HG03097 (cell line): ENCODE results near the gene TMEM53.
"Not testable (repeated sequence)": the region's sequence is repeated elsewhere in the genome, so short reads cannot be mapped to it uniquely, and the experiment has no call there.

Source experiments
- ATAC-seq: cut with Tn5 transposase; IDR thresholded peaks from one replicate; pipeline ENCODE4 v1.9.1; 2021; ENCODE audit not compliant: unreplicated experiment, low FRiP score

The TMEM53 gene

DNA sequence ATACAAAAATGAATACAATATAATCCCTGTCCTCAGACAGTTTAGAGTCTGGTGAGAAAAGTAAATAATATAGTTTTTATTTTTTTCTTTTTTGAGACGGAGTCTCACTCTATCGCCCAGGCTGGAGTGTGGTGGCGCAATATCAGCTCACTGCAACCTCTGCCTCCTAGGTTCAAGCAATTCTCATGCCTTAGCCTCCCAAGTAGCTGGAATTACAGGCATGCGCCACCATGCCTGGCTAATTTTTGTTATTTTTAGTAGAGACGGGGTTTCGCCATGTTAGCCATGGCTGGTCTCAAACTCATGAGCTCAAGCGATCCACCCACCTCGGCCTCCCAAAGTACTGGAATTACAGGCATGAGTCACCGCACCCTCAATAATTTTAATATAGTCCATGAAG is 25.1 kb upstream of the TMEM53 start:
- not testable (repeated sequence) for ATAC-seq

DNA sequence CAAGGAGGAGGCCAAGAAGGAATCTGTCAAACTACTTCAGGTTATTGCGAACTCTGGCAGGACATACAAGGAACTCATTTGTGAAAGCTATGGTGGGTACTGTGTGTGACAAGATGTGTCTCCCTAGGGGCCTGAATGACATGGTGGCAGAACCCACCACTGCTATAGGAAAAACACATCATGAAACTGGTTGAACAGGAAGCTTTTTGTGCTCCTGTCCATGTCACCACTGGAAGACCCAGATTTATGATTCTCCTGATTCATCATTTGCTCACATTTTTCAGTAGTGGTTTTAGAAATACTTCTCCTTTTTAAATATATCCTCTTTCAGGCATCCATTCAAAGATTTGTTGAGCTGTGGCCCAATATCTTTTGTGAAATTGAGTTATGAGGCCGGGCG is 23.9 kb upstream of the TMEM53 start:
- ATAC-seq: no peak

DNA sequence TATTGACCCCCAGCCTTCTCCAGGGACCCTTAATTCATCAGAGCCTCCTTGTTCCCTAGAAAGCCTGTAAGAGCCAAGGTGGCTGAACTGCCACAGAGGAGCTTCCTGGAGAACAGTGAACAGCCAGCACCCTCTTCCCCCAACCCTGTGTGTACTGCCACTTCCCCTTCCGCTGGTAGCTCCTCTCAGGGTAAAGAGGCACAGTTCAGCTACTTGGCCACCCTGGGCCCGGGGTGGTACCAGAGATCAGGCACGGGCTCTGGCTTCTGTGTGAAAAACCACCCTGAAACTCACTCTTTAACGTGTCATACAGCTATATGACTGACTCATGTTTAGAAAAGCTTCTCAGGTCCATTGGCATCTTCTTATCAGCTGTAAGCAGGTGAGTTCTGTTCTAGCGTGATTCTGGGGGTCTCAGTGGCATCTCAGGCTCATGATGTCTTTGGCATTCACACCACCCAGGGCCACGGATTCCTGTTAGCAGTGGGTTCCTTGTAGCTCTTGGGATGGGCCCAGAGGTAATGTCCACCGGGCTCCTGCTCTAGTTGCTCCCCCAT is 22.6 kb upstream of the TMEM53 start:
- ATAC-seq: no peak

DNA sequence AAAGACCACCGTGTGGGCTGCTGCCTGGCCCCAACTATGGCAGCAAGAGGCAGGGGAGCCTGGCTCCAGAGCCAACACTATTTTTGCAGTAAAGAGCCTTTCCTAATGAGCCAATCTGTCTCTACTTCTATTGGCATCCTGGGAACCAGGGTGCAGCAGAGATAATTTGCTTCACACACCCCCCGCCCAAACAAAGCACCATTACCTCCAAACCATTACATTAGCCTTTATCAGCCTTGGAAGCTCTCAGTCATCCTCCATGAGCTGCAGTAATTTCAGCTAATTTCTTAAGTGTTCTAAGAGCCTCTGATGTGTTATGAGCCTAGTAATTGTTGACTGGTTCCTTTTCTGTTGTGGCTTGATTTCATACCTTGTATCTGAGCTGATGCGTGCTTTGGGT is 21.8 kb upstream of the TMEM53 start:
- ATAC-seq: no peak

DNA sequence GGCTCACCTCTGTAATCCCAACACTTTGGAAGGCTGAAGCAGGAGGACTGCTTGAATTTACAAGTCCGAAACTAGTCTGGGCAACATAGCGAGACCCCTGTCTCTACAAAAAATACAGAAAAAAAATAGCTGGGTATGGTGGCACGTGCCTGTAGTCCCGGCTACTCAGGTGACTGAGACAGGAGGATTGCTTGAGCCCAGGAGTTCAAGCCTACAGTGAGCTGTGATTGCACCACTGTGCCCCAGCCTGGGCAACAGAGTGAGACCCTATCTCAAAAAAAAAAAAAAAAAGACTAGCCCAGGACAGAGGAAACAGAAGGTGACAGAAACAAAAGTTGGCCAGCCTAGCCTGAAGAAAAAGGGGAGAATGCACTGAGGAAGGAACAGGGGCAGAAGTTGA is 21.4 kb upstream of the TMEM53 start:
- no peak for ATAC-seq

DNA sequence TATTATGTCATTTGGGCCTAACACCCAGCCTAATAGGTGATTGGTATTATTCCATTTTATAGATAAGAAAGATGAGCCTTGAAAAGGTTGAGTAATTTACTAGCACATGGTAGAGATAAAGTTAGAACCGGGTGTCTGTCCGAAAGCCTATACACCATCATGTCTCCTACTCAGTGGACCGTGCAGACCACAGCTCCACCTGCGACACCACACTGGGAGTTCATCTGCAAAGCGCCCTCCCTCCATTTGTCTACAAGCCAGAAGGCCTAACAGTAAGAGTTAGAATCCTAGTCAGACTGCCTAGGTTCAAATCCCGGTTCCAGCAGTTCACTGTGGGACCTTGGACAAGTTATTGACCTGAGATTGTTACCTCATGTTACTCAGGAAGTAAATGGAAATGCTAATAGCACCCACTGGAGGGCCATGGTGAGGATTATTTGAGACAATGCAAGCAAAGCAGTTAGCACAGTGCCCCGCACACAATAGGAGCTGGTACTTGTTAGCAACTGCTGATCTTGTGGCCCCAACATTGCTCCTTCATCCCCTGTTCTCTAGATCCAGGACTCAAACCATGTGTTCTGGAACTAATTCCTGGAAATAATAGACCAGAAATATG is 20.7 kb upstream of the TMEM53 start:
- ATAC-seq: no peak

DNA sequence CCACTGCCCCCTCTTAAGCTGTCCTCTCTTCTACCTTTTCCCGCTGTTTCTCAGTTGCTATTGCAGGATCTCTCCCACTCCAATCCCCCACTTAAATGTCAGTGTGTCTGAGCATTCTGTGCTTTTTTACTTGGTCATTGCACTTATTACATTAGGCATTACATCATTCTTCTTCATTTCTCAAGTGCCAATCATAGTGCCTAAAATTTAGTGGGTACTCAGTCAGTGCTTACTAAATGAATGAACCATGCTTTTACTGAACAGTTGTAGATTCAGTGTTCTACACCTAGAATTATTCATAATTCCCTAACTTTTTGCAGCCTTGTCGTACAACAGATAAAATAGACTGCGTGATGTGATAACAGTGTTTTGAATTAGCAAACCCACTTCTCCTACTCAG is 19.6 kb upstream of the TMEM53 start:
- no peak for ATAC-seq

DNA sequence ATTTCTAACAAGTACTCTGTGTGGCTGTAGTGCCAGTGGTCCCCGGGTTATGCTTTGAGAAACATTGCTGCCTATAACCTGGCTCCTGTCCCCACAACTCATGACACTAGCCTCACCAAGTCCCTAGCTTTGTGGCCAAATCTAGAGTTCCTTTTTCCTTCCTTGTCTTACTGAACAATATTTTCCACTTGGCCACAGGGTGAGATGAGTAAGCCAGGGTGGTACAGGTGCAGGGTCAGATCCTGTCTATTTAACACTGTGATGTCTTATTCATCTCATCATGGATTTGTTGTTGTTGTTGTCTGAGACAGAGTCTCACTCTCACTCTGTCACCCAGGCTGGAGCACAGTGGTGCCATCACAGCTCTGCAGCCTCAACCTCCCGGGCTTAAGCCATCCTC is 18.9 kb upstream of the TMEM53 start:
- no peak for ATAC-seq

DNA sequence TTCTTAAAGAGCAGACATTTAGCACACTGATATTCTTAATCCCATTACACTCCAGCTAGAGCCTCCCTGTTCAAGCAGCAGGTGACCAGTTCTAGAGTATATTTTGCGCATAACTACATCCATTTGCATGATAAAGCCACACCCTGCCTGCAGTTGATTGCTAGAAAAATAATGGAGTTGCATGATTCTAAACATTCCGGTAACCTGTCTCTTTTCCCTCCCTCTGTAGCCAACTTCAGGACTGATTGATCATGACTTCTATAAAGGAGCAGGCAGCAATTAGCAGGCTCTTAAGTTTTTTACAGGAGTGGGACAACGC is 15.1 kb upstream of the TMEM53 start:
- ATAC-seq: no peak

DNA sequence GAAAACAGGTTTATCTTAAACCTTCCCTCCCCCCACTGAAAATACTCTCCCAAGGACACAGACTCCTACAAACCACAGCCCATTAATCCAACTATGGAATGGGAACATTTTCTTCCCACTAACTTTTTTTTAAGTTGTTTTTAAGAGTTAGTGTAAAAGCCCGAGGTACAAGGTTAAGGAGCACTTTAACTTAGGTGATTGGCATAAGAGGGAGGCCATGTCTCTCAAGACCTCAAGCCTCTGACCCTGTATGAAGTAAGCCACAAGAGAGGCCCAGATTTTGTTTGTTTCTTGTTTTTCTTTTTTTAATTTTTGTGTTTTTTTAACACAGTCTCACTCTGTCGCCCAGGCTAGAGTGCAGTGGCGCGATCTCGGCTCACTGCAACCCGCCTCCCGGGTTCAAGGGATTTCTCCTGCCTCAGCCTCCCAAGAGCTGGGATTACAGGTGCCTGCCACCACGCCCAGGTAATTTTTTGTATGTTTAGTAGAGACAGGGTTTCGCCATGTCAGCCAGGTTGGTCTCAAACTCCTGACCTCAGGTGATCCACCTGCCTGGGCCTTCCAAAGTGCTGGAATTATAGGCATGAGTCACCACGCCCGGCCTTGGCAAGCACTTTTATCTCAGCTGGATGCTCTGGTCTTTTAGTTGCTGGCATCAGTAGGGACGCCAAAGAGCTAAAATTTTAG is 14.6 kb upstream of the TMEM53 start:
- ATAC-seq: no peak

DNA sequence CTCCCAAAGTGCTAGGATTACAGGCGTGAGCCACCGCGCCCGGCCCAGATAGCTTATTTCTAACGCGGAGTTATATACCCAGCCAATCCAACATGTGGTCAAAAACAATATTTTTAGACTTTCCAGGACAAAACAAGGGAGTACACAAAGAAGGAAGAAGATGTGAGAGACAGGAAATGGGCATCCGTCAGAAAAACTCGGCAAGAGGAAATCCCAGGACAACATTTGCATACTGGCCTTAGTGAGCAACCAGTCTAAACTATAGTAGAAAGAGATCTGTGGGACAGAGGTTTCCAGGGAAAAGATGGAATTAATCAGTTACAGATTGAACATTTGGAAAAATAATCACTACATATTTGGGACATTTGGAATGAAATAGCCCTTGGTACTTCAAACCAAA is 11.6 kb upstream of the TMEM53 start:
- ATAC-seq: no peak

DNA sequence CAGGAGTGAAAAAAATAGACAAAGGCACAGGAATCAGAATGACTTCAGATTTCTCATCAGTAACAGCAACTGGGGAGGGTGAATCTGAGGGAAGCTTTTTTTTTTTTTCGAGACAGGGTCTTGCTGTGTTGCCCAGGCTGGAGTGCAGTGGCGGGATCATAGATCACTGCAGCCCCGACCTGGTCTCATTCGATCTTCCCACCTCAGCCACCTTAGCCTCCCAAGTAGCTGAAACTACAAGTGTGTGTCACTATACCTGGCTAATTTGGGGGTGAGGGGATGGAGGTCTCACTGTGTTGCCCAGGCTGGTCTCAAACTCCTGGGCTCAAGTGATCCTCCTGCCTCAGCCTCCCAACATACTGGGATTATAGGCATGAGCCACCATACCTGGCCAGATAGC is 10.9 kb upstream of the TMEM53 start:
- no peak for ATAC-seq

DNA sequence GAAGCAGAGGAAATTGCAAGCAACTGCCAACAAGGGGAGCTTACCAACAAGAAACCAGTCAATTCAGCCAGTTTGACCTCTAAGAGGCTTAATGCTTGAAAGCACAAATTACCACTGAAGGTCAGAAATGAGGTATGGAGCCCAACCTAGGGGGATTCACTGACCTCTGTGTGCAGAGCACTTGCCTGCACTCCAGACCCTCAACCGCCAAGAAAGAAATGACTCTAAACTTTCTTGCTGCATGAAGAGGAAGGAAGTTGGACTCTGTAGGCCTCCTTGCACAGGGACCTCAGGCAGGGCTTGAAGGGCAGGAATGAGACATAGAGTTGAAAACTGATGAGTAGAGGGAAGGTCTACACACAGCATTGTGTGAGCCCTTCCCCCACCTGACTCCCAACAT is 10.2 kb upstream of the TMEM53 start:
- ATAC-seq: no peak

DNA sequence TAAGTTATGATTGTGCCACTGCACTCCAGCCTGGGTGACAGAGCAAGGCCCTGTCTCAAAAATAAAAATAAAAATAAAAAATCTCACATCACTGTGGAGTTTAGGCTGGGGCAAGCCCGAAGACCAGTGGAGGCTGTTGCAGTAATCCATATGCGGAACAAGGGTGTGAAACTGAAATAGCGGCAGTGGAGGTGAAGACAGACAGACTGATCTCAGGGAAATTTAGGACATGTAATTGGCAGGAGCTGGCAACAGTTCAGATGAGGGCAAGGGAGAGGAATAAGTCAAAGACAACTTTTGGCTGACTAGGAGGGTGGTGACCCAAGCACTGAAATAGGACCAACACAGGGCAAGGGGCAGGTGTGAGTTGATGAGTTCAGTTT is 8.6 kb upstream of the TMEM53 start:
- ATAC-seq: no peak

DNA sequence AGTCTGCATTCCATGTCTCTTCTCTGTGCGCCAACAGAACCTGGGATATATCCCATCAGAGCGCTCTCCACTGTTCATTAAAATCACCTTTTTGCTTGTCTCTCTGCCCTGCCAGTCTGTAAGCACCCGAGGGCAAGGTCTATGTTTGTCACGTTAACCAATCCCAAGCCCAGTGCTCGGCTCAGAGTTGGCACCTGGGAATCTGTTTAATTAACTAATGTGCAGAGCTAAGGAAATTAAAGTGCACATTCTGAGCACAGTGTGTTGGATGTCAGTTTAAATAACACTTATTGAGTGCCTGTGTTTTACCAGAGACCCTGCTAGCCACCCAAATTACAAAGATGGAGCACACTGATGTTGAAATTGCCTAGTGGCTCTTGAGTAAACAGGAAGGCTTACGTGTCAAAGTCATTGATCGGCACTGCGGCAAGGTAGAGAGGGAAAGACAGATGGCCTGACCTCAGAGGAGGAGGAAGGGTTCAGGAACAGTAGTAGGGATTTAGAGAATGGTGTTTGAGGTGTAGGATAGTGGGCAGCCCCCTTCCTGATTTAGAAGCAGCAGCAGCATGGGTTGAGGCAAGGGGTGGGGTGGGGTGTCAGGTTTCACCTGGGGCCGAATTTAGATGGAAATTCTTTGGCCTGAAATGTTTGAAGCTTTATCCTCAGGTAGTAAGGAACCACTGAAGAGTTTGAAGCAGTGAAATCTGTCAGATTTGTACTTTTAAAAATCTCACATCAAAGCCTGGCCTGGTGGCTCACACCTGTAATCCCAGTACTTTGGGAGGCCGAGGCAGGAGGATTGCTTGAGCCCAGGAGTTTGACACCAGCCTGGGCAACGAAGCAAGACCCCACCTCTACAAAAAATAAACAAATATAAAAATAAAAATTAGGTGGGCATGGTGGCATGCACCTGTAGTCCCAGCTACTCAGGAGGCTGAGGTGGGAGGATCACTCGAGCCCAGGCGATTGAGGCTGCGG is 7.9 kb upstream of the TMEM53 start:
- no peak for ATAC-seq

DNA sequence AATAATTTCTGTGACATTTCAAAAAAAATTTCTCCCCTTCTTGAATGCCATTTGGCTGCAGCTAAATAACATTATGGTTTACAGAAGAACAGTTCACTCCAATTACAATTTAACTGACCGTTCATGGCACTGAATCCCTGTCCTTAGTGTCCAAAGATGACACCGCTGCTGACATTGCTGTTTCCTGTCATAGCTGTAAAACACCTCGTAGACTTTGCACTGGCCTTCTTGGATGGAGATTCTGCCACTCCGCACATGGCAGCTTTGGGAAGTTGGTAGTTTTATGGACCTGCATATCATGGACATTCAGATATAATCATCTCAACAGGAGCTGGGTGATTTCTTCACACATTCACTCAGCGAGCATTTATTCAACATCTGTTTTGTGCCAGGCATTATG is 5.2 kb upstream of the TMEM53 start:
- ATAC-seq: no peak

DNA sequence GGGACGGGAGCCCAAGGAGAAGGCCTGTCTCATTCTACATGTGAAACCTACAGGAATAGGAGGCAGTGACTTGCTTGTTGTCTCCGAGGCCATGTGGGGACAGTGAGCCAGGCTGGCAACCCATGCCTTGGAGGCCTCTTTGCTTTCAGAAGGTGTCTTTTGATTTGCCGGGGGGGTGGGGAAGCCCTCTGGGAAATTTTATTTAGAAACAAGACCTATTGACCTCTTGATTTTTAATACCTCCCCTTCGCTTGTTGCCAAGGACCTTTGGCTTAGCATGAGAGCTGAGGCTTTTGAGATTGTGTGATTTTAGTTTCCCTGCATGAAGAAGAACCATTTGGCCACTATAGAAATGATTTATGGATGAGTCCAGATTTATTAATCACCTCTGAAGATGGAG is 4.3 kb upstream of the TMEM53 start:
- no peak for ATAC-seq

DNA sequence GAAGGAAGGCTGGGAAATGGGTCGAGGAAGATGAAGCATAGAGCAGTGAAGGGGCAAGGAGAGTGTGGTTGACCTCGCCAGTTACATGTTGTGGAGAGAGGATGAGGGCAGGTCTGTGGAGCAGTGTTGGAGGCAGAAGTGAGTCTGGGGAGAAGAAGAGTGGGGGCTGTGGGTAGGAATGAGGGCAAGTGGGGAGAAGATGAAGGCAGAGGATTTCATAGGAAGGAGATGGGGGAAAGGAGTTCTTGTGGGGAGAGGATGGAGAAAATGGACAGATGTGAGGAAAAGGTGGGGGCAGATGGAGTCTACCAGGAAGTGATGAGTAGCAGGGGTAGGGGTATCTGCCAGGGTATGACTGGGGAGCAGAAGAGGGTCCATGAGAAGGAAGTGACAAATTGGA is 3.8 kb upstream of the TMEM53 start:
- ATAC-seq: no peak

DNA sequence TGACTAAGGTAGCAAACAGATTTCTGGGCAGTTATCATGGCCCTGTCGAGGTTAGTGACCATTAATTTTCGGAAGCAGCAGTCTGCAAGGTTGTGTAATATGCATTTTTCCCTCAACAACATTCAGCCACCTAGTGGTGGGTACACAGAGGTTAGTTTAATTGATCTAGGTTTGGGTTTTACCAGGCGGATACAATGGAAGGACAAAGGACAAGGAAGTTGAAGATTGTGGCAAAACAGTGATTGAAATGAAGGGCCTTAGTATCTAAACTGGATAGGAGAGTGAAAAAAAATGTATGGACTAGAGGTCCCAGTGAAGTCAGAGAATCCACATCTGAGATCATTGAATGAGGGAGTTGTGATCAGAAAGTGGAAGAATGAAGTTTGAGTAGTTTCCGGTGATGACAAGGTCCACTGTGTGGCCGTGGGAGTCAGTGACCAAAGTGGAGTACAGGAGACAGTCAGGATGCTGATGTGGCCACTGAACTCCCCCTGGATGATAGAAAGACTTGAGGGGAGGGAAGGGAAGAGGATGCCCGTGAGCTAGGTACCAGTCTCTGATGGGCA is 3.0 kb upstream of the TMEM53 start:
- ATAC-seq: no peak

DNA sequence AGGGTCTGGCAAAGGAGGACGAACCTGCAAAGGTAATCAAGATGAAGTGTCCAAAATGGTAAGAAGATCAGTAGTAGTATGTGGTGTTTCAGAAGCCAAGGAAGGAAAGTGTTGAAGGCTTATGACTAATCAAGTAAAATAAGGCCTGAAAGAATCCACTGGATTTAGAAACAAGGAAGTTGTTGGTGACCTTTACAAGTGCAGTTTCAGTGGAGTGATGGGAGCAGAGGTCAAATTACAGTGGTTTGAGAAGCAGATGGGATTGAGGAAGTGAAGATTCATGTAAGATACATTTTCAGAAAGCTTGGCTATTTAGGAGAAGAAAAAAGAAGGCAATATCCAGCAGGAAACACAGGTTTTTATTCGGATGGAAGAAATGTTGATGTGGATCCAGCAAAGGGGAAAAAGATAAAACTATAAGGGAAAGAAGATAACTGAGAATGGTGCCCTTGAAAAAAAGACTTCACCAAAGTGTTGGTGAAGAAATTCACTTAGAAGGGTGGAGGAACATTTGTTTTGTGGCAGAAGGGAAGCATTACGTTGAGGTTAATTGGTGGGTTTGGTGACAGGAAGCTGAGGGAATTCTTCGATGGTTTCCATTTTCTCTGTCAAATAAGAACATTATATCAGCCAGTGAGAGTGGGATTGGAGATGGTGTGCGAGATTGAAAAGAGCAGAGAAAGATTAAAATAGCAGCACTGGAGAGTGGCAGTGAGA is 2.4 kb upstream of the TMEM53 start:
- ATAC-seq: no peak

DNA sequence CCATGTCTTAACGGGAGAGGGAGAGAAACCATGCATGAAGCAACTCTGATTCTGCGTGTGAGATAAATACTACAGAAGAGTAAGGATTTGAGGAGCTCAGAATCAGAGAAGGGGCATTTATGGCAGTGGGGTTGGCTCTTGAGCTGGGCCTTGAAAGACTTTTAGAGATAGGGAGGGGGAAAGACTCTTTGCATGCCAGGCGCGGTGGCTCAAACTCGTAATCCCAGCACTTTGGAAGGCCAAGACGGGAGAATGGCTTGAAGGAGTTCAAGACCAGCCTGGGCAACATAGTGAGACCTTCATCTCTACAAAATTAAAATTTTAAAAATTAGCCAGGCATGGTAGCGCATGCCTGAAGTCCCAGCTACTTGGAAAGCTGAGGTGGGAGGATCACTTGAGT is 905 bp upstream of the TMEM53 start:
- no peak for ATAC-seq
